ENCODE data around the gene OR2AG2. TPM values are rescaled to one million over a fixed set of nuclear protein-coding genes. Genes with fewer than 3 reads are reported as not detected.
A peak's percentile ranks its signal among the peaks of the same experiment; 100 is the strongest.

The OR2AG2 gene, protein sequence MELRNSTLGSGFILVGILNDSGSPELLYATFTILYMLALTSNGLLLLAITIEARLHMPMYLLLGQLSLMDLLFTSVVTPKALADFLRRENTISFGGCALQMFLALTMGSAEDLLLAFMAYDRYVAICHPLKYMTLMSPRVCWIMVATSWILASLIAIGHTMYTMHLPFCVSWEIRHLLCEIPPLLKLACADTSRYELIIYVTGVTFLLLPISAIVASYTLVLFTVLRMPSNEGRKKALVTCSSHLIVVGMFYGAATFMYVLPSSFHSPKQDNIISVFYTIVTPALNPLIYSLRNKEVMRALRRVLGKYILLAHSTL
- total RNA-seq (not detected), polyA plus RNA-seq (not detected)
- long read RNA-seq, donor 1 = 0 reads
- long read RNA-seq, donor 2 = 0 reads
- long read RNA-seq, donor 3 = 0 reads

DNA sequence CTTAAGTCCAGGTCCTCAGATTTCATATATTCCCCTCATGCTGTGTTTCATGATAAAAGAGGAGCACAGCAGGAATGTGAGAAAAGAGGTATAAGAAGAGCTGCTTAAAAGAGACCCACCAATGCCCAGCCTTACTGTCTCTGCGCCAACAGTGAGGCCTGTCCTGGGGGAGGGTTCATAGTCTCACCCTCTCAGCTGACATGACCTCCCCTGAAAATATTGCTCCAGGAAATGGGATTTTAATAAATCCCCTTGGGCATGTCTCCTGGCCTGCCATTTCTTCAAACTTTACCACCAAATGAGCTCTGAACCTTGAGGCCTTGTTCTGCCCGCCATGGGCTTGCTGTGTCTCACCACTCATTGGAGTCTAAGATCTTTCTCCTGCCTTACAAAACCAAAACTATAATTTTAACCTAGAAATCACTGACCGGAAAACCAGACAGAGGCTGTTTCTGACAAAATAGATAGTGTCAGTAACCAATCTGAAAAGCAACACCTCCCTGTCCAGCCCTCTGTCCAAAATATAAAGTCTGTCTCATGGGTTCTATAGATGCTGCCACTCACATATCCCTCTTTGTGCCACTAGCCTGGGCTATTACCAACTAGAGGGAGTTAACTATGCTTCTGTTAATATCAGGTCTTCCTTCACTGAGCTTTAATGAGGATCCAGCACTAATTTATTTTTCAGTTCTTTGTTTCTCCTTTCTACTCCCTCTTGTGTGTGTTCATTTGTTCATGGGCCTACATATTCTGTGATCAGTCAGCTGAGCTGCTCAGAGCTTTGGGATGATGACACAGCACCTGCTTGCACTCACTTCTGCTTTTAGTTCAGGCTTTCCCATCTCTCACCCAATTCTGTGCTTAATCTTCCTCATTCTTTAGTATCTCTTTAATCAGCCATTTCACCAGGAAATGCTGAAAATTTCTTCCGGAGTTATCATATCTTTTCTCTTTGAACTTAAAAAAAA is at the start of gene OR2AG2:
Gene OR2AG2 (minus strand): TSS at position 51 of the 968 bp plus-strand sequence. CDS start 3,019 bp downstream, outside the sequence.
- WGBS, 2 donors = 64 to 81% methylated on average over 4 of the region's 4 CpGs
- H3K4me1 ChIP-seq = peaks cover 0 to 5% (median 0%) of the 10 kb centered on the region in 9 donors
- intact Hi-C loops (cut with DNase I) = no loop called here
- H3K9me3 ChIP-seq = peaks cover 0 to 5% (median 0%) of the 10 kb centered on the region in 11 donors
- ATAC-seq = peak in 2 of 8 donors; percentile 59 to 61
- no peak within 1 kb of the TSS for H3K4me3 ChIP-seq
- DNase-seq = no peak
- TF ChIP-seq, protein P1, sequence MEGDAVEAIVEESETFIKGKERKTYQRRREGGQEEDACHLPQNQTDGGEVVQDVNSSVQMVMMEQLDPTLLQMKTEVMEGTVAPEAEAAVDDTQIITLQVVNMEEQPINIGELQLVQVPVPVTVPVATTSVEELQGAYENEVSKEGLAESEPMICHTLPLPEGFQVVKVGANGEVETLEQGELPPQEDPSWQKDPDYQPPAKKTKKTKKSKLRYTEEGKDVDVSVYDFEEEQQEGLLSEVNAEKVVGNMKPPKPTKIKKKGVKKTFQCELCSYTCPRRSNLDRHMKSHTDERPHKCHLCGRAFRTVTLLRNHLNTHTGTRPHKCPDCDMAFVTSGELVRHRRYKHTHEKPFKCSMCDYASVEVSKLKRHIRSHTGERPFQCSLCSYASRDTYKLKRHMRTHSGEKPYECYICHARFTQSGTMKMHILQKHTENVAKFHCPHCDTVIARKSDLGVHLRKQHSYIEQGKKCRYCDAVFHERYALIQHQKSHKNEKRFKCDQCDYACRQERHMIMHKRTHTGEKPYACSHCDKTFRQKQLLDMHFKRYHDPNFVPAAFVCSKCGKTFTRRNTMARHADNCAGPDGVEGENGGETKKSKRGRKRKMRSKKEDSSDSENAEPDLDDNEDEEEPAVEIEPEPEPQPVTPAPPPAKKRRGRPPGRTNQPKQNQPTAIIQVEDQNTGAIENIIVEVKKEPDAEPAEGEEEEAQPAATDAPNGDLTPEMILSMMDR (IDR thresholded peaks at IDR 0.05) = no peak
- H3K36me3 ChIP-seq = no peaks in the 10 kb centered on the region
- peak within 1 kb of the TSS in 1 of 10 donors; percentile 57 for H3K27ac ChIP-seq
- H3K27me3 ChIP-seq = peaks cover 0 to 4% (median 0%) of the 10 kb centered on the region in 7 donors

DNA sequence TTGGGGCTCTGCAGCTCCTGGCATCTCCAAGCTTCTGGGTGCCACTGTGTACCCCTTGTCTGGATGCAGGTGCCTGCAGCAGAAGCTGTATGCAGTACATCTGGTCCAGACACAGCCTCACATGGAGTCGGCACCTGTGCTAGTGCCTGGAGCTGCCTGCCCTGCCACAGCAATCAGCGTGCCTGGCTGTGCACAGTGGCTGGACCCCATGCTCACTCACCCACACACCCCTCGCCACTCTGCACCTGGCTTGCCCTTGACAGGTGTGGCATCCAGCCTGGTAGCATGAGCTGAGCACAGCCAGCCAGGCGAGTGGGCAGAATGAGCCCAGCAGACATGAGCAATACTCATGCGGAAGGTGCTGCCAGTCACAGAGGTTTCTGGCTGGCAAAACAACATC is 47.2 kb upstream of the OR2AG2 start:
- Histone ChIP-seq H3K9me3 (peaks cover 0 to 15% (median 0%) of the 10 kb centered on the region in 11 donors), H3K27me3 (no peaks in the 10 kb centered on the region), H3K4me3 (no peak overlapping the region), H3K36me3 (no peaks in the 10 kb centered on the region), H3K27ac (no peak overlapping the region), H3K4me1 (no peaks in the 10 kb centered on the region)
- intact Hi-C loops (cut with DNase I) = no loop called here
- DNase-seq = no peak
- WGBS, 2 donors = 90 to 93% methylated on average over 5 of the region's 5 CpGs
- no peak for ATAC-seq
- TF ChIP-seq, protein P1 (IDR thresholded peaks at IDR 0.05) = no peak

DNA sequence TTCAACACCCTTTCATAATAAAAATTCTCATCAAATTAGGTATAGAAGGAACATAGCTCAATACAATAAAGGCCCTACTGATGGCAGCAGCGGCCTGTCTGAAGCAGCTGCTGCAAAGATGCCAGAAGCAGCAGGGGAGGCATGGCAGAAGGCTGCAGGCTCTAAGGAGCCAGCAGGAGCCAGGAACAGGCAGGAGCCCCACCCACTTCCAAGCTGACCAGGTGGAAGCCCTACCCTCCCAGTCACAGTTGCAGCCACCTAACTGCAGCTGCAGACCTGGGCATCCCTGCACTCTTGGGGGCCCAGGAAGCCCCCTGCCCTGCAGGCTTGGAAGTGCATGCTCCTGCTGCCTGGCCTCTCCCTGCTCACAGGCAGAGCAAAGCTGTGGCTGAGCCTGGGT is 45.9 kb upstream of the OR2AG2 start:
- Histone ChIP-seq H3K4me3 (no peak overlapping the region), H3K27ac (no peak overlapping the region), H3K4me1 (no peaks in the 10 kb centered on the region), H3K27me3 (peaks cover 0 to 5% (median 3%) of the 10 kb centered on the region in 7 donors), H3K36me3 (no peaks in the 10 kb centered on the region), H3K9me3 (peaks cover 0 to 15% (median 0%) of the 10 kb centered on the region in 11 donors)
- no peak for ATAC-seq
- no peak for DNase-seq
- WGBS, 2 donors = 35 to 53% methylated on average over 1 of the region's 1 CpG
- TF ChIP-seq, protein P1 (IDR thresholded peaks at IDR 0.05) = no peak
- intact Hi-C loops (cut with DNase I) = no loop called here

DNA sequence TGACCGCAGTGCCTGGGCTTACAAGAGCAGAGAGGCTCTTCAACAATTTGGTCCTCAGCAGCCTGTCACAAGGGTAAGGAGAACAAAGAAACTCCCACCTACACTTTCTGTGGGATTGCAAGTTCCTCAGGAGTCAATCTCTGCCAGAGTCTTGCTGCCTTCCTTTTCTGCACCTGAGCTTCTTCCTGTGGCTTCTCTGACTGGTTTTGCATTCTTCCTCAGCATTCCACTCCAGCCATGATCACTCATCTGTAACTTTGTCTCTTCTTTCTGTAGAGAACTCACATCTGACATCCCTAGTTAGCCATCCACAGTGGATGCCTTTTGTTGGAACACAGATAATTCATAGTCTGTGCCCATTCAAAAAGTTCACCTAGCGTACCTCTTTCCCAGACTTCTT is 41.9 kb upstream of the OR2AG2 start:
- DNase-seq (no peak), ATAC-seq (no peak)
- Histone ChIP-seq H3K9me3 (no peaks in the 10 kb centered on the region), H3K36me3 (no peaks in the 10 kb centered on the region), H3K4me1 (no peaks in the 10 kb centered on the region), H3K27ac (no peak overlapping the region), H3K27me3 (peaks cover 0 to 27% (median 3%) of the 10 kb centered on the region in 7 donors), H3K4me3 (no peak overlapping the region)
- 49 to 53% methylated on average over 2 of the region's 2 CpGs for WGBS, 2 donors
- TF ChIP-seq, protein P1 (IDR thresholded peaks at IDR 0.05) = no peak
- intact Hi-C loops (cut with DNase I) = loop anchor here in 1 of 10 donors (5.0 kb wide), 1 partner anchor 874 kb away; no protein-coding TSS in a partner anchor
